ENCODE measurements around the gene ATP13A4.
A peak's percentile ranks its signal among the peaks of the same experiment; 100 is the strongest.

ATP13A4 gene, protein sequence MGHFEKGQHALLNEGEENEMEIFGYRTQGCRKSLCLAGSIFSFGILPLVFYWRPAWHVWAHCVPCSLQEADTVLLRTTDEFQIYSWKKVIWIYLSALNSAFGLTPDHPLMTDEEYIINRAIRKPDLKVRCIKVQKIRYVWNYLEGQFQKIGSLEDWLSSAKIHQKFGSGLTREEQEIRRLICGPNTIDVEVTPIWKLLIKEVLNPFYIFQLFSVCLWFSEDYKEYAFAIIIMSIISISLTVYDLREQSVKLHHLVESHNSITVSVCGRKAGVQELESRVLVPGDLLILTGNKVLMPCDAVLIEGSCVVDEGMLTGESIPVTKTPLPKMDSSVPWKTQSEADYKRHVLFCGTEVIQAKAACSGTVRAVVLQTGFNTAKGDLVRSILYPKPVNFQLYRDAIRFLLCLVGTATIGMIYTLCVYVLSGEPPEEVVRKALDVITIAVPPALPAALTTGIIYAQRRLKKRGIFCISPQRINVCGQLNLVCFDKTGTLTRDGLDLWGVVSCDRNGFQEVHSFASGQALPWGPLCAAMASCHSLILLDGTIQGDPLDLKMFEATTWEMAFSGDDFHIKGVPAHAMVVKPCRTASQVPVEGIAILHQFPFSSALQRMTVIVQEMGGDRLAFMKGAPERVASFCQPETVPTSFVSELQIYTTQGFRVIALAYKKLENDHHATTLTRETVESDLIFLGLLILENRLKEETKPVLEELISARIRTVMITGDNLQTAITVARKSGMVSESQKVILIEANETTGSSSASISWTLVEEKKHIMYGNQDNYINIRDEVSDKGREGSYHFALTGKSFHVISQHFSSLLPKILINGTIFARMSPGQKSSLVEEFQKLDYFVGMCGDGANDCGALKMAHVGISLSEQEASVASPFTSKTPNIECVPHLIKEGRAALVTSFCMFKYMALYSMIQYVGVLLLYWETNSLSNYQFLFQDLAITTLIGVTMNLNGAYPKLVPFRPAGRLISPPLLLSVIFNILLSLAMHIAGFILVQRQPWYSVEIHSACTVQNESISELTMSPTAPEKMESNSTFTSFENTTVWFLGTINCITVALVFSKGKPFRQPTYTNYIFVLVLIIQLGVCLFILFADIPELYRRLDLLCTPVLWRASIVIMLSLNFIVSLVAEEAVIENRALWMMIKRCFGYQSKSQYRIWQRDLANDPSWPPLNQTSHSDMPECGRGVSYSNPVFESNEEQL

GRCh38 chr3:193554811-193555210 is at the start of gene ATP13A4:
Gene ATP13A4, minus strand, starts transcription at chr3:193554895. Its CDS starts 96 bp downstream, at chr3:193554799.
- DNase-seq, result no peak

DNA sequence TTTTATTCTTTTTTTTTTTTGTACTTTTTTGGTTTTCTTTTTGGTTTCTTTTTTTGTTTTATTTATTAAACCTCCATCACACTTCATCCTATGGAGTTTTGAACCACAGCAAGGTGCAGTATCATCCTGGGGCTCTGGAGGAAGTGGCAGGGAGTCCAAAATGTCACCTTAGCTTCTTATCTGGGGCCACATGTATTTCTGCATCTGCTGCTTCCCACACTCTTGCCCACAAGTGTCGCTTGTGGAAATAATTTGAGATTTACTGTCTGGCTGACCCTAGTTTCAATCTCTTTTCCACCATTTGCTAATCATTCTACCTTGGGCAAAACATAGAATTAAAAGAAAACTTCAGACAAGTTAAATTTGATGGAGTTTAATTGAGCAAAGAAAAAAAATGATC is 44.7 kb upstream of the ATP13A4 start:
- DNase-seq, result no peak

DNA sequence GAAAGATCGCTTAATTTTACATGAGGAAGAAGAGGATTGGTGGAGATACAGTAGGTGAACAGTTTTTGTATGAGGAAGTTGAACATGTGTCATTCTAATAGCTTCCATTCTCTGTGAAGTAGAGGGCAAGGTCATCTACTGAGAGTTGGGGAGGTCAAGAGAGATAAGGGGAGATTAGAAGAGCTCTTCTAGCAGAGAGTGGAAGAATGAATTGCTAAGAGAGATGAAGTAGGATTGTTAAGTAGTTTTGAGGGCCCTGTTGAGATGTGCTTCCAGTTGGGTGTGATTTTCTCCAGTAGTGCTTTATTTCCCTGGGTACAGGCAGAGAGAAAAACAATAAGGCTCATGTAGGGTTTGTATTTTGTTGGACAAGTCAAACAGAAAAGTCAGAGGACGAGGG is 43.5 kb upstream of the ATP13A4 start:
- DNase-seq, result no peak

DNA sequence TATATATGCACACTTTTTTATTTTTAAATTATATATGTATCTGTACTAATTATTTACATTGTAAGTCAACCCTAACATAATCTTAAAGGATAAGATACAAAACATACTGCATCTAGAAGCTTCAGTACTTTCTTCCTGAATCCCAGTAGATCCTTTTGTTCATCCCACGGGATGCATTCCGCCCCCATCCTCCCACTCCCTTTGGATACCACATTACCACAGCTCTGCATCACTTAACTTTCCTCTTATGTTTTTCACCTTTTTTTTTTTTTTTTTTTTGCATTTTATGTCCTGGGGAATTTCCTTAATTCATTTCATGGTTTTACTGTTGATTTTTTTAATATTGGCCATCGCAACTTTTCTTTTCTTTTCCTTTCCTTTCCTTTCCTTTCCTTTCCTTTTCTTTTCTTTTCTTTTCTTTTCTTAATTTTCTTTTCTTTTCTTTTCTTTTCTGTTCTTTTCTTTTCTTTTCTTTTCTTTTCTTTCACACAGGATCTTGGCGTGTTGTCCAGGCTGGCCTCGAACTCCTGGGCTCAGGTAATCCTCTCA is 41.3 kb upstream of the ATP13A4 start:
- DNase-seq, result no peak

DNA sequence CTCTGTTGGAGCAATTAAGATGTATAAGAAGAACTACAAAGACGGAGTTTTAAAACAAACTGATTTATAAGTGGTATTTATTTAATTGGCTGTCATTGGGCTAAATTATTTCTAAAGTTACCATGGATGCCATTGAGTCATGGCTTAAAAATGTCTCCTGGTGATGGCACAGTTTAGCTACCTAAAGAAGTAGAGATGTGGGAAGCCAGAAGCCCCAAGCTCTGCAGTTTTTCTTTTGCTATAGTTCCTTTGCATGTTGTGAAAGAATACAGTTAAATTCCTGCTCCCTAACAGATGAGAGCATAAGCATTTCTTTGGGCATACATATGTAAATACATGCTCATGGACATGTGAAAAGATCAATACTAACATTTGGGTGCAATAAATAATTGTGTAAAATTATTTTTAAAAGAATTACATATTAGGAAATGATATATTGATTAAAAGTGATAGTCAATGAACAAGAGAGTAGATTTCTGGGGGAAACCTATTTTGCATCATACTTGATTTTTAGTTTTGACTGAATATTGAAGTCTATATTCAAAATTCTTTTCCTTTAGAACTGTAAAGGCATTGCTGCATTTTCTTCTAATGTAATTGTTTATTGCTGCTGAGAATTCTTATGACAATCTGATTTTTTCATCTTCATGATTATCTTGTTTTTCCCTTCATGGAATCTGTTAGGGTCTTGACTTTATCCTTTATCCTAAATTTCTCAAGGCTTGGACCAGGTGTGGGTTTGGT is 40.4 kb upstream of the ATP13A4 start:
- no peak for DNase-seq

DNA sequence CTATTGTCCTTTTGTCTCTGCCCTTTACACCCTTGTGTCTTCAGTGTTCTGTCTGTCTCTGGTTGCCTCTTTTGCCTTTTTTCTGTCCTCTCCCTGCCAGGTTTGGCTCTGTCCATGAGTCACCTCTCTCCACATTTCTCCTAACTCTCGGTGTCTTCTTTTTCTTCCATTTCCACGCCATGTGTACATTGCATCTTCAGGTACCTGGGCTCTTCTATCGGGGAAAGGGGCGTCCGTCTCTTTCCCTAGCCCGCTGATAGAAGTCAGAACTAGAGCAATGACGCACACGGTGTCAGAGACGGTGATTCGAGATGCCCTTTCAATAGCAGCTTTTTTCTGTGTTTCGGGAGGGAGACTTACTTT is 39.0 kb upstream of the ATP13A4 start:
- no peak for DNase-seq

- peak; percentile 98 for DNase-seq
These were observed 38.4 kb upstream of the ATP13A4 start, which contains the start of gene OPA1 for GRCh38 chr3:193592841-193593667. Gene OPA1, plus strand, starts transcription at chr3:193593208. Its CDS starts 170 bp downstream, at chr3:193593378.

DNA sequence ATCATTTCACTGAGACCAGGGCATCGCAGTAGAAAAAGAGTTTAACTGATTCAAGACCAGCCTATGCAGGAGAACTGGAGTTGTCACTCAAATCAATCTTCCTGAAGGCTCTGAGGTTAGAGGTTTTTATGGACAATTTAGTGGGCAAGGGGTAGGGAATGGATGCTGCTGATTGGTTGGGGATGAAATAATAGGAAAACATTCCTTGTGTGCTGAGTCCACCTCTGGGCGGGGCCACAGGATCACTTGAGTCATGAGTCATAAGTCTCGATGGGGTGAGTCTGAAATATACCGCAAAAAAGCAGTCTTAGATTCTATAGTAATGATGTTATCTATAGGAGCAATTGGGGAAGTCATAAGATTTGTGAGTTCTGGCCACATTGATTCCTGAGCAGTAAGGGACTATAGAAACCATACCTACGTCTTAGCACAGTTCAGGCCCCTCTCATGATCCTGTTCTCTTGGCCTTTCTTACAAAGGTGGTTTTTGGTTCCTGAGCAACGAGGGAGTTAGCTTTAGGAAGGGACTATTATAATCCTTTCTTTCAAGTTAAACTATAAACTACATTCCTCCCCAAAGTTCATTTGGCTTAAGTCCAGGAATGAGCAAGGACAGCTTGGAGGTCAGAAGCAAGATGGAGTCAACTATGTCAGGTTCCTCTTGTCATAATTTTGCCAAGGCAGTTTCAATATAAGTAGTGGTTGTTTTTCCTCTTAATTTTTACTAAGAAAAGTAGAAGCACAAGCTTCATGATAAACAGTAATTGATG is 35.6 kb upstream of the ATP13A4 start:
- DNase-seq, result no peak

- no peak for DNase-seq
These were observed 34.9 kb upstream of the ATP13A4 start for GRCh38 chr3:193589616-193590015.

GRCh38 chr3:193589129-193589528 is 34.4 kb upstream of the ATP13A4 start:
- no peak for DNase-seq

GRCh38 chr3:193586526-193586925 is 31.8 kb upstream of the ATP13A4 start:
- no peak for DNase-seq

GRCh38 chr3:193585530-193585929 is 30.8 kb upstream of the ATP13A4 start:
- no peak for DNase-seq

DNA sequence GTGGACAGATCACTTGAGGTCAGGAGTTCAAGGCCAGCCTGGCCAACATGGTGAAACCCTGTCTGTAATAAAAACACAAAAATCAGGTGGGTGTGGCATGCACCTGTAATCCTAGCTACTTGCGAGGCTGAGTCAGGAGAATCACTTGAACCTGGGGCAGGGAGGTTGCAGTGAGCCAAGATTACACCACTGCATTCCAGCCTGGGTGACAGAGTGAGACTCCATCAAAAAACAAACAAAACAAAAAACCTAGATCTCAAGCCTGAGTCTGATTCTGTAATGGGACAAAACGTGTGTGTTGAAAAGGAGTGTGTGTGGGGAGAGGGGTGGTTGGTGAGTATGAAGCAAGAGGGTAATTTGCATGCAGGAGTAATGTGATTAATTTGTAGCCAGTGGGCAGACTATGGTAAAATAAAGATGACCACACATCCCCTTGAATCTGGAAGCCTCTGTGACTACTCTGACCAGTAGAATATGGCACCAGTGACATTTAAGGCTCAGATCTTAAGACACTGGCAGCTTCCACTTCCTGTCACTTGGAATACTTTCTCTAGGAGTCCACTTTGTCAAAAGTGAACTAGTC is 19.9 kb upstream of the ATP13A4 start:
- DNase-seq, result no peak

DNA sequence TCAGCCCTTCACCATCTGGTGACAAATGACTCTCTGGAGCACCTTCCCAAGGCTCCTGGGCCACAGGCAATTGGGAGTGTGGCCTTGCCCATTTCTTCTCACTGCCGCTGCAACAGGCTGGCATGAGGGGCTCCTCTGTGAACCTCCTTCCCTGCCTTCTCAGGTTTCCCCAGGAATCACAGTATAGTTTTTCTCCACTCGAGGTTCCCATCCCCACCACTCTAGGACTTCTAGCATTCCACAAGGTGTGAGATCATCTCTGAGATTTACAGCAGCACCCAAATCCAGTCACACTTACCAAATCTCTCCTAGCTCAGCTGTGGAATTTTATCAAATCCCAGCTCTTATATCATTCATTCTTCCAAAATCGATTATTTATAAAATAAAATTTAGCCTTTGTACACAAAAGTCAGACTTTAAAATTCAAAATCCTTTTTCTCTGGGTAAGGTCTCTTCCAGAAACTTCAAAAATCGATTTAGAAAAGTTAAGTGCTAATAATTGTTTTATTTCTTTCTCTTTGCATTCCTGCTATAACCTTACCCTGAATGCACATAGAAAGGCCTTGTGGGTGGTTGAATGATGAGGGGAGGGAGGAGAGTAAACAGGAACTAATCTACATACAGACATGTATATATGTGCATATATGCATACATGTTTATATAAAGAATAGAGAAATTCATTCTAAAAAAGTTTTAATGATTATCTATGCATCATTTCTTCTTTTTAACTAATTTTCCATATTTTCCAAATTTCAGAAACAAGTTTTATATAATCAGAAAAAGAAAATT is 18.9 kb upstream of the ATP13A4 start:
- no peak for DNase-seq

DNA sequence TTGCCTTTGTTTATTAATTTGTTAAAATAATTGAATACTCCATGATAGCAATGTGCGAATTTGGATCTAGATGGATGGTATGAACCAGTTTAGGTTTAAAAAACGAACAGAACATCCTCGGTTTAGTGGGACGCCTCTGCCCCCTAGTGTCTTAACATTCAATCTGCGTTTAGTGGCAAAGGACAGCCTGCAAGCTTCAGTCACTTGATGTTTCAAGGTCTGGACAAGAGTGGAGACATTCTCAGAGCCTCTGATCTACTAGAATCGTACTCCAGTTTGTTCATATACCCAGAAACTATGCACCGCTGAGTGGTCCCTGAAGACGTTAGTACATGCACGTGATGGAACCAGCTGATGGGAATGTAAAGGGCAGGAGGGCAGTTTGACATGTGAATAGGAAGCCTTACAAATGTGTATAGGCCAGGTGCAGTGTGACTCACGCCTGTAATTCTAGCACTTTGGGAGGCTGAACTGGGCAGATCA is 17.8 kb upstream of the ATP13A4 start:
- DNase-seq, result peak; percentile 84

DNA sequence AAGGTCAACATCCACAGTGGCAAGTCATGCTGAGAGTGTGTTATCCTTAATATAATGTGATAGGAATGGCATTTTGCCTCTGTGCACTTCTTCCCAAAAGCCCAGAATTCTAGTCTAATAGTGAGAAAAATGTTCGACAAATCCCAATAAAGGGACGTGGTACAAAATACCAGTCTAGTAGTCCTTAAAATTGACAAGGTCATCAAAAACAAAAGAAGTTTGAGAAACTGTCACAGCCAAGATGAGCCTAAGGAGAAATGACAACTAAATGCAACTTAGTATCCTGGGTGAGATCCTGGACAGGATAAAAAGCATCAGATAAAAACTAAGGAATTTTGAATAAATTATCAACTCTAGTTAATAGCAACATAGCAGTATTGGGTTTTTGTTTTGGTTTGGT is 14.4 kb upstream of the ATP13A4 start:
- no peak for DNase-seq

DNA sequence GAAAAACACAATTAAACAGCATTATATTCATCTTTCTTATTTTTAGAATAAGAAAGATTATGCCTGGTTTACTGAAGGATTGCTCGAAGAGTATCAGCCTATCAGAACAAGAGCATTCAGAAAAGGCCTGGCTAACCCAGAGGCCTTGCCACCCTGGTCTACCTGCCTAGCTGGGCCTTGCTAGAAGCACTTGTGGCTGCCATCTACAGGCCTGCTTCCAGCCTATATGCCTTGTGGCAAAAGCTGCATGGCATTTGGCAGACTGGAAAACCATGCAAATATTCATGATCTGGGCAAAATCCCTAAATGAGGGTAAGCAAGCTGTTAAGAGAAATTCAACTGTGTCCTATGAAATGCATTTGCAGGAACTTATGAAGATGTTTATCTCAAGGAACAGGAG is 9.3 kb upstream of the ATP13A4 start:
- DNase-seq, result no peak

GRCh38 chr3:193563426-193563825 is 8.7 kb upstream of the ATP13A4 start:
- DNase-seq, result no peak

DNA sequence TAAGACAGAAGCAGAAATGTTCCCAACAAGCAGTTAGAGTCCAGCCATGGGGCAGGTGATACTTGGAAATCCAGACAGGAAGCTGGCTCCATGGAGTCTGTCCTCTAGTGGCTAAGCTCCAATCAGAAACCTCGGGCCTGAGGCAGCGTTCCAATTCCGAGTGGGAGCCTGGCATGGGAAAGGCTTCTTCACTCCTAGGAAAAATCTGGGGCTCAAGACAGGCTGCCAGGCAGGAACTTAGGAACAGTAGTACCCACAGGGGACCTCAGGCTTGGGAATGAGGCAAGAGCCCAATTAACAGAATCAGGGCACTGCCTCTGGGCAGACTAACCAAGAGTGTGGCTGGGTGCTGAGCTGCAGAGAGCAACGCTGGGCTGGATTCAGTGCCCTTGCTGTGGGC is 6.2 kb upstream of the ATP13A4 start:
- no peak for DNase-seq

Measured in femur (tissue), 1 donor.